ENCODE measurements around the gene RBM44. TPM values are rescaled to one million over a fixed set of nuclear protein-coding genes. Genes with fewer than 3 reads are reported as not detected.
A peak's percentile ranks its signal among the peaks of the same experiment; 100 is the strongest.

RBM44 gene
- total and polyA plus RNA-seq, 2 experiments from 2014 or later, result 0.11 TPM; not detected in 1

DNA sequence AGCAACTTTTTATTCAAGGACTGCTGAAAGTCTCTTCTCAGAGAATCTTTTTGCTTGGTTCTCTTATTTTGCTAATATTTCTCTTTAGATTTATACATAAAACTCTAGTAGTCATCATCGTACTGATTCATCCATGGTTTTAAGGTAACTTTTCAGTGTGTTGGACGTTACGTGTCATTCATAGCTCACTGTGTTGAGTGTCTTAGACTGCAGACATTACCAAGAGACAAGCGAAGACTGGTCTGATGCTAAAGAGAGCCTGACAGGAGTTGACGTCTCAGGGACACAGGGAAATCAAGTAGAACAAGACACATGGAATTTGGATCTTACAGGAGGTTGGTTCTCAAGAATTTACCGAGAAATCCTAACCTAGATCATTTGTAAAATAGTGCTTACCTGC, 25.5 kb downstream of the RBM44 start:
- H2AFZ ChIP-seq, result no peak overlapping the region
- H3K9ac ChIP-seq, result no peak overlapping the region
- H3K4me1 ChIP-seq (ENCODE audit: insufficient read depth), result 0 out of 2 replicates have a peak, but pooled peaks cover 3% of the 10 kb centered on the region
- DNase-seq, result no peak
- TF ChIP-seq EZH2phosphoT487 (IDR thresholded peaks at IDR 0.05; ENCODE audit: insufficient read depth, low read depth), result no peak
- no peak for TF ChIP-seq EZH2 (IDR thresholded peaks at IDR 0.05; ENCODE audit: insufficient read depth, poor library complexity, severe bottlenecking)
- H3K79me2 ChIP-seq (ENCODE audit: insufficient read depth), result no peaks in the 10 kb centered on the region
- no peak overlapping the region for H3K4me3 ChIP-seq
- H3K27me3 ChIP-seq (replicated peaks; ENCODE audit: insufficient read depth), result no peaks in the 10 kb centered on the region
- H3K4me2 ChIP-seq (ENCODE audit: unreplicated experiment), result no peak overlapping the region
- H3K9me3 ChIP-seq (ENCODE audit: low read depth), result no peaks in the 10 kb centered on the region
- no peaks in the 10 kb centered on the region for H4K20me1 ChIP-seq (ENCODE audit: insufficient read depth)
- H3K9me2 ChIP-seq (ENCODE audit: insufficient read depth), result no peaks in the 10 kb centered on the region
- in situ Hi-C loops (cut with MboI), result no loop called here
- H3K27ac ChIP-seq, result no peak overlapping the region
- H3F3A ChIP-seq (ENCODE audit: insufficient read depth), result peaks cover 3% of the 10 kb centered on the region; the same call in 1 of the 2 replicates
- 89% methylated on average over 6 of the region's 6 CpGs for WGBS, 2 experiments (ENCODE audit: low coverage in 1 of 2, low lambda C conversion rate in 2 of 2, missing lambda C conversion rate in 2 of 2)
- no peaks in the 10 kb centered on the region for H3K36me3 ChIP-seq (ENCODE audit: low read depth)

- 81 to 84% methylated on average over 3 of the region's 3 CpGs for WGBS, 2 experiments (ENCODE audit: low coverage in 1 of 2, low lambda C conversion rate in 2 of 2, missing lambda C conversion rate in 2 of 2)
- H3K9ac ChIP-seq, result no peak overlapping the region
- H2AFZ ChIP-seq, result no peak overlapping the region
- H3K9me3 ChIP-seq (ENCODE audit: low read depth), result no peaks in the 10 kb centered on the region
- no peaks in the 10 kb centered on the region for H3K9me2 ChIP-seq (ENCODE audit: insufficient read depth)
- no peaks in the 10 kb centered on the region for H3K36me3 ChIP-seq (ENCODE audit: low read depth)
- H3K79me2 ChIP-seq (ENCODE audit: insufficient read depth), result no peaks in the 10 kb centered on the region
- in situ Hi-C loops (cut with MboI), result no loop called here
- no peak for TF ChIP-seq EZH2 (IDR thresholded peaks at IDR 0.05; ENCODE audit: insufficient read depth, poor library complexity, severe bottlenecking)
- no peak for TF ChIP-seq EZH2phosphoT487 (IDR thresholded peaks at IDR 0.05; ENCODE audit: insufficient read depth, low read depth)
- no peaks in the 10 kb centered on the region for H3F3A ChIP-seq (ENCODE audit: insufficient read depth)
- H3K4me3 ChIP-seq, result no peak overlapping the region
- no peak overlapping the region for H3K4me2 ChIP-seq (ENCODE audit: unreplicated experiment)
- H3K4me1 ChIP-seq (ENCODE audit: insufficient read depth), result no peaks in the 10 kb centered on the region
- DNase-seq, result no peak
- no peaks in the 10 kb centered on the region for H3K27me3 ChIP-seq (replicated peaks; ENCODE audit: insufficient read depth)
- no peaks in the 10 kb centered on the region for H4K20me1 ChIP-seq (ENCODE audit: insufficient read depth)
- H3K27ac ChIP-seq, result no peak overlapping the region
Observed at GRCh38 chr2:237827421-237827987, 28.9 kb downstream of the RBM44 start.

- 95% methylated on average over 2 of the region's 2 CpGs for WGBS, 2 experiments (ENCODE audit: low coverage in 1 of 2, low lambda C conversion rate in 2 of 2, missing lambda C conversion rate in 2 of 2)
Observed at GRCh38 chr2:237830522-237830921, 31.9 kb downstream of the RBM44 start.

GRCh38 chr2:237833546-237833945, 35.0 kb downstream of the RBM44 start:
- DNase-seq, result peak; percentile 34

More at GRCh38 chr2:237830522-237830921, 31.9 kb downstream of the RBM44 start:
- H2AFZ ChIP-seq, result no peak overlapping the region
- H3K36me3 ChIP-seq (ENCODE audit: low read depth), result no peaks in the 10 kb centered on the region
- H3K4me3 ChIP-seq, result no peak overlapping the region
- no peaks in the 10 kb centered on the region for H3K4me1 ChIP-seq (ENCODE audit: insufficient read depth)
- H3K9me3 ChIP-seq (ENCODE audit: low read depth), result no peaks in the 10 kb centered on the region
- no peaks in the 10 kb centered on the region for H3F3A ChIP-seq (ENCODE audit: insufficient read depth)
- H3K9ac ChIP-seq, result no peak overlapping the region
- no peak for TF ChIP-seq EZH2 (IDR thresholded peaks at IDR 0.05; ENCODE audit: insufficient read depth, poor library complexity, severe bottlenecking)
- in situ Hi-C loops (cut with MboI), result no loop called here
- no peak overlapping the region for H3K27ac ChIP-seq
- H4K20me1 ChIP-seq (ENCODE audit: insufficient read depth), result no peaks in the 10 kb centered on the region
- no peaks in the 10 kb centered on the region for H3K79me2 ChIP-seq (ENCODE audit: insufficient read depth)
- DNase-seq, result no peak
- no peaks in the 10 kb centered on the region for H3K9me2 ChIP-seq (ENCODE audit: insufficient read depth)
- H3K4me2 ChIP-seq (ENCODE audit: unreplicated experiment), result no peak overlapping the region
- H3K27me3 ChIP-seq (replicated peaks; ENCODE audit: insufficient read depth), result no peaks in the 10 kb centered on the region

More at GRCh38 chr2:237833546-237833945, 35.0 kb downstream of the RBM44 start:
- WGBS, 2 experiments (ENCODE audit: low coverage in 1 of 2, low lambda C conversion rate in 2 of 2, missing lambda C conversion rate in 2 of 2), result 97 to 100% methylated on average over 1 of the region's 1 CpG
- no peaks in the 10 kb centered on the region for H3K36me3 ChIP-seq (ENCODE audit: low read depth)
- H3F3A ChIP-seq (ENCODE audit: insufficient read depth), result no peaks in the 10 kb centered on the region
- H3K9ac ChIP-seq, result no peak overlapping the region
- TF ChIP-seq EZH2 (IDR thresholded peaks at IDR 0.05; ENCODE audit: insufficient read depth, poor library complexity, severe bottlenecking) (no peak), EZH2phosphoT487 (IDR thresholded peaks at IDR 0.05; ENCODE audit: insufficient read depth, low read depth) (no peak)
- no peaks in the 10 kb centered on the region for H3K9me3 ChIP-seq (ENCODE audit: low read depth)
- no peak overlapping the region for H3K4me3 ChIP-seq
- H3K27ac ChIP-seq, result no peak overlapping the region
- in situ Hi-C loops (cut with MboI), result no loop called here
- no peaks in the 10 kb centered on the region for H3K9me2 ChIP-seq (ENCODE audit: insufficient read depth)
- no peaks in the 10 kb centered on the region for H4K20me1 ChIP-seq (ENCODE audit: insufficient read depth)
- H3K27me3 ChIP-seq (replicated peaks; ENCODE audit: insufficient read depth), result no peaks in the 10 kb centered on the region
- H3K4me1 ChIP-seq (ENCODE audit: insufficient read depth), result no peaks in the 10 kb centered on the region
- H3K79me2 ChIP-seq (ENCODE audit: insufficient read depth), result no peaks in the 10 kb centered on the region
- H3K4me2 ChIP-seq (ENCODE audit: unreplicated experiment), result no peak overlapping the region
- no peak overlapping the region for H2AFZ ChIP-seq
